HG02943 (cell line): ENCODE data around the gene ELMO1.

Experiments used
- ATAC-seq: cut with Tn5 transposase; IDR thresholded peaks from one replicate; pipeline ENCODE4 v1.9.1; 2021; ENCODE audit warnings: mild to moderate bottlenecking, low read depth, moderate library complexity; ENCODE audit not compliant: unreplicated experiment

Gene ELMO1

DNA sequence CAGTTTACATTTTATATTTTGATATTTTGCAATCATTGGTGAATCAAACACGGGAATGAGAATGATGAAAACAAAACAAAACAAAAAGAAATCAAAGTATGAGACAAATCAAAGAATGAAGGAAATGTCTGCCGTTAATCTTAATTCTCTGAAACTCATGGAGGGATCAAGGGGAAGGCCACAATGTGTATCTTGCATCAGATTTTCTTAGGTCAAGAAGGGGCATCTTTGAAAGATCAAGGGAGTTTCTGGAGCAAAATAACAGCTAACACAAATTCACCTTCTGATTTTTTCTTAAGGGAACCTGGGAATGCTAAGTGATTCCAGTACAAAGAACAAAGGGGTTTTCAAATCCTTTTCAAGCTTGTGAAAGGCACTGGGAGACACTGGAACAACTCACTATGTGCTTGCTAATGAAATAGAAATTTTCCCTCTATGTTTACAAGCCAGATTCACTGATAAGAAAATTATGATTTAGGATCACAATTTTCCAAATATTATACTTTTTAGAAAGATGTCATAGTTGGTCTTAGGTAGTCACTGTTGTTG lies 402.1 kb downstream of the ELMO1 start:
- ATAC-seq: no peak

DNA sequence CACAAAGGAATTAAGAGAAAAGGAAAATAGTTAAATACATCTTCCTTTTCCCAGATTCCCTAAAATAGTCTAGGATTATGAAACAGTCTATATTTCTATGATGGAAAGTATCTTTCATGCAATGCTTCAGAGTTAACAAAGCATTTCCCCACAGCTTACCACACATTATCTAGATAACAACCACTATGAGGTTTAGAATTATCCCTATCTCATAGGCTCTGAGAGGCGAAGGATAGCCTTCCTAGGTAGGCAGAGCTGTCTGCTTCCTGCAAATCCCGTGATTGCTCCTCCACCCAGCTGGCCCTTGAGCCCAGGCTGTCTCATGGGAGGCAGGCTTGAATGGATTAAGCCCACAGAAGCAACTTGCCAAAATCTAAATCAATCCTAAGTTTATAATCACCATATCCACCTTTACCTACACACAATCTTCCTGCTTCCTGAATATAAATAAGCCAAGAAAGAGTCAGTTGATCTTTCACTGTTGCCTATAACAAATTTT lies 402.9 kb downstream of the ELMO1 start:
- no peak for ATAC-seq

DNA sequence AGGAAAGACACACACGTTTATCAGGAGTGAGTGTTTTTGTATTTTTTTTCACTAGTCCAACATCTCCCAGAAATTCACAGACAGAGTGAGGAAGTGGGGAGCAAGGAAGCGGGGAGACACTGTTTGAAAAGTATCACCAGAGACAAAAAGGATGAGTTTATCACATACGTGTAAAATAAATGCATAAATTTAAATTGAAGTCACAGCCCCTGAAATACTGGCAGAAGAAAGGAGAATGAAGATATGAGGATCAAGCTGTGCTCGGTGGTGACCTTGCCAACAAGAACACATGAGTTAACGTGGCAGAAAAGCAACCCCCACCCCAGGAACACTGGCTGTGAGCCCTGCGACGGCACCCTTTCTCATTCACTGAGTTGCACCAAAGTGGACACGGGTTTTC lies 407.2 kb downstream of the ELMO1 start:
- no peak for ATAC-seq

DNA sequence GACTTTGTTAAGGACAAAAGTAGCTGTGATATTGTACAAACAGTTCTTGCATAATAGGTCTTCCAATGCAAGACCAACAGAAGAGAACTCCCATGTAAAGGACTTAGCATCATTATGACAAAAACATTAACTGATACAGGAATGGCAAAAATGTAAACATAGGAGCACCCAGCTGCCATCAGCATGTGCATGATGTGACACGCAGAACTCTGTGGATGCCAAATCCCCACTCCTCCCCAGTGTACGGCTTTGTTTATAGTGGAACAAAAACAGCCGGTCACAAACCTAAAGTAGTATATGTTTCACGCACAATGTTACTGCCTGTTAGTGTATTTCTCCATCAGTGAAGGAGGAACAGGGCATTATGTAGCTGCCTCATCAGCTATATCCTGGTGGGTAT lies 408.3 kb downstream of the ELMO1 start:
- no peak for ATAC-seq

GRCh38 chr7:37039131-37039749 lies 409.4 kb downstream of the ELMO1 start:
- ATAC-seq: no peak

- ATAC-seq: no peak
Measured at GRCh38 chr7:37038706-37039105, 410.0 kb downstream of the ELMO1 start.

DNA sequence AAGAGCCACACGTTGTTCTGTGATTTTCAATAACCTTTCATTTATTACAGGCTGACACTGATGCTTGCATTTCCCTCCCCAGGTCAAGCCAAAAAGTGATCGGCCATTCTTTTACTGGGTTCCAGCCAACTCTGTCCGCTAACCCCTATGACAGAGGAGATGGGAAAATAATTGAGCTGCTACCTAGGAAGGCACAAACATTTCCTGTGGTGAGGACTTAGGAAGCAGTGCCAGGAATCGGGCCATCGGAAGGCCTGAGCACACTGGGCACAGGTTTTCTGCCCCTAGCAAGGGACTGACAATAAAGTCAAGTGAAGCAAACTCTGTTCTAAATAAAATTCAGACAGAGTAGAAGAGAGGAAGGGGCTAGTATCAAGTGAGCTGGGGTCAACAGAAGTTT lies 411.4 kb downstream of the ELMO1 start:
- ATAC-seq: no peak

DNA sequence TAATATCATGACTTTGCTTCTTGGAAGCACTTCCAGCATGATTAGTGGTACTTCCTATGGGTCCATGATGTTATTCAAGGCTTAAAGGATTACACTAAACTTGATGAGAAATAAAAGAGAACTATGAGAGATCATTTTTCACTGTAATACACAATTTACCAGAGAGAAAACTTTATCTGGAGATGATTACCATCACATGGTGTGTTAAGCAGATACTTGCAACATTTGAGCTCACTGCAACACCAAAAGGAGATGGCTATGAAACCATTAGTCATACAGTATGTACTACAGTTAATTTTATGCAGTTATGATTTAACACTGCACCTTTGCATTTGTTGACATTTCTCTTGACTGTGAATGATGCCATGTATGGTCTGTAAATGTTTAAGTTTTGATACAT lies 413.0 kb downstream of the ELMO1 start:
- ATAC-seq: no peak

DNA sequence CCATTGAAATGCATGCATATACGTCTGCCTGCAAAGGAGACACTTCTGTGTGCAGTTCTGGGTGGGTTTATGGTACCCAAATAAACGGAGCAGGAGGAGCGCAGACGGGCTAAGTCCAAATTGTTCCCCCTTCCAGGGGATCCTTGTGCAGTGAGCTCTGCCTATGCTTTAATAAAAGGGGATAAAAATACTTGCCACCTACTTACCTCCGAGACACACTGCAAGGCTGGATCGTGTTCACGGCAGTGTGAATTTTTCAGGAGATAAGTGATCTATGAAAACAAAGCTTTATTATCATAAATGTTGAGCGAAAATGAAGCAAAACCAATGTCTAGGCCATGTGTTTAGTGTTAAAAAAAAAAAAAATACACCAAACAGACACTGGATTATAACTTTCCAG lies 415.5 kb downstream of the ELMO1 start:
- ATAC-seq: no peak

- no peak for ATAC-seq
Measured at GRCh38 chr7:37032258-37032601, 416.4 kb downstream of the ELMO1 start.

DNA sequence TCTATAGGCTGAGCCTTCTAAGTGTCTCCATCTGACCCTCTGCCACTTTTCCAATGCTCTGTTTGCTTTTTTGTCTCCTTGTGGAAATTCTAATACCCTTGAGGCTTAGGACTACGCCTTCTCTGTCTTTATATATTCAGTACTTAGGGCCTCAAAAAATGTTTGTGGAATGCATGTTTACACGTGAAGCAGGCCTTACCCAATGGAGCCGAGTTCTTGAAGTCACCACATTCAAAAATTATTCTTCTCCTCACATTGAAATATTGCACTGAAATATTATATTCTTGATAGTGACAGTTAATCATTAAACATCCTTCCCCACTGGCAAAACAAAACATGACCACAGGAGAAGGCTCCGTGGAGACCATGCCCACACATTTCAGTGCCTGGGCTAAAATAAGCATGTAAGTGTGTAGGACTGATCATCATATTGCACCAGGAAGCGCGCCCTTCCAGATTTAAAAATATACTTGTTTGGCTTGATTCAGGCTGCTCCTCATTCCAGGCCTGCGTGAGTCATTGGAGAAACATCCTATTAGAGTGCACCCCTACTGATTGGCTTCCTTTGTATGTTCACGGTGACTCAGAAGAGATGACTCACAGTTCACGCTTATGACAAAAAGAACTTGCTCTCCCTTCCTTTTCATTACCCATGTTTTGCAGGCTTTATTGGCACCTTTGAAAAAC lies 416.9 kb downstream of the ELMO1 start:
- no peak for ATAC-seq

- no peak for ATAC-seq
Measured at GRCh38 chr7:37028909-37029440, 419.7 kb downstream of the ELMO1 start.

DNA sequence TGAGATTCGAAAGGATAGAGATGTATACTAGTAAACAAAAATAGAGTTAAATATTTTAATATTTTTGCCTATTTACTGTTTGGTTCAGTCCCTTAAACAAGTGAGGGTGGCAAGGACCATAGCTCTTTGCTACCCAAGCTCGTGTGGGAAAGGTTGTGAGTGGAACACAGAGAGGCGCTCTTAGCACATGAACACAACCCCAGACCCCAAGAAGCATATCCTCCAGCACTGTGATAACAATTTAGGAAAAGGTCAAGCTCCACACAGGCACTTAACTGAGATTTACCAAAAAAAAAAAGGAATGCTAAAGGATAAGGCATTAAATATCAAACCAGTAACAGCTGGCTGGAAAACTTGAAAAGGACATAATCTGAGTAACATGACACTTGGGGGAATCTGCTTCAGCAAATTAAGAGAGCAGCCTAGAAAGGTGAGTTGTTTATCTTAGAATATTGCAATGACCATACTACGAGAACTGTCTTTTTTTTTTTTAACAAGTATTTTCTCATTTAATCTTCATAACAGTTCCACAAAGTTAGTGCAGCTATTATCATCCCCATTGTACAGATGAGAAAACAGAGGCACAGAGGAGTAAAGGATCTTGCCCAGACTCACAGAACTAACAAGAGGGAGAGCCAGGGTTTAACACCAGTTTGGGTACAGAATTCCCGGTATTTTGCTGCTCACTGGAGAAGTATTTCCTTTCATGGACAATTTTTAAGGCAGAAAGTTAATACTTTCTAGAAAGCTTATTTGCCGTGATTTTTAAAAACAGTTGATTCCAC lies 420.9 kb downstream of the ELMO1 start:
- no peak for ATAC-seq

DNA sequence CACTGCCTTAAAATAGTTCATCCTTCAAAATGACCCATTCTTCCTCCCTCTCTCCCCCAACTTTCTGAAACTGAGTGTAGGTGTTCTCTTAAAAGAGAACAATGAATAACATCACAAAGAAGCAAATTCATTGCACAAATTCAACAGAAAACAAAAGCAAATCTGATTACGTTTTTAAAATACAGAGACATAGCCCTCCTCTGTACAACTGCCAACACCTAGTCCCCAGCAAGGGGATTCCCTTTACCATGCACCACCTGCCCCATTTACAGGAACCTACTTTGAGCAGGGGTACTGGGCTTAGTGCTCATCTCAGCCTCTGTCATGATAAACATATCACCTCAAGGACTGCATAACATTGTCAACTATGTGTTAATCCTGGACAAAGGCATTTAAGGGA lies 421.6 kb downstream of the ELMO1 start:
- ATAC-seq: no peak

DNA sequence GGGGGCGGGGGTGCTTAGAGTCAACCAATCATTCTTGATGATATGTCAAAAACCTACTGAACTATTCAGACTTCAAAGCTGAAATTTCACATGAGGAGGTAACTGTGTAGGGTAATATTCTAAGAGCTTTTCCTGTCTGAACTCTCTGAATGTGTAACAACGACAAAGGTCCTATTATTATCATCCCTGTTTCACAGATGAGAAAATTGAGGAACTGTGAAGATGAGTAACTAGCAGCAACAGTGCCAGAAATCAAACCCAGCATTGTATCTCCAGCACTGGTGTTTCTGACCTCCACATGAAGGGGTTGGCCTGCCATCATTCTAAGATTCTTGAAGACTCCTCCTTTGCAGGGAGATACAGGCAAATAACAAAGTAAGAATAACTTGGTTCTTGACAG lies 429.7 kb downstream of the ELMO1 start:
- no peak for ATAC-seq

- ATAC-seq: no peak
Measured at GRCh38 chr7:37016064-37016878, 432.4 kb downstream of the ELMO1 start.

GRCh38 chr7:37015353-37016034 lies 433.2 kb downstream of the ELMO1 start:
- no peak for ATAC-seq

GRCh38 chr7:37013771-37014170 lies 434.9 kb downstream of the ELMO1 start:
- ATAC-seq: no peak

- no peak for ATAC-seq
Measured at GRCh38 chr7:37011151-37011890, 437.3 kb downstream of the ELMO1 start.
